Loucy (cell line): ENCODE data around the gene CIP2A.

Source experiments
- CTCF ChIP-seq: fragments of 200-600 bp; sonication (generic); conservative IDR thresholded peaks from 2 replicates; pipeline ENCODE4 v1.5.1; 2014; ENCODE audit warnings: mild to moderate bottlenecking, antibody characterized with exemption, low read length
- EZH2phosphoT487 ChIP-seq: fragments of 200-600 bp; IDR thresholded peaks from 2 replicates; pipeline ENCODE4 v1.6.1; 2018; ENCODE audit warnings: antibody characterized with exemption, mild to moderate bottlenecking, moderate library complexity, borderline replicate concordance

GRCh38 chr3:108552267-108553159, 36.7 kb downstream of the CIP2A start:
- TF ChIP-seq CTCF, result peak; percentile 80
- TF ChIP-seq EZH2phosphoT487, result no peak
